Breast epithelium (tissue), 3 donors: ENCODE measurements around the gene TMEM204.

Source experiments
- CTCF ChIP-seq, 3 donors: fragments of 450-650 bp; IDR thresholded peaks; one replicate each; pipeline ENCODE4 v1.5.1; 2016 to 2017; ENCODE audit warnings: antibody characterized with exemption in 3 of 3, mild to moderate bottlenecking in 3 of 3, moderate library complexity in 3 of 3
- POLR2A ChIP-seq: fragments of 450-650 bp; IDR thresholded peaks from one replicate; pipeline ENCODE4 v1.6.1; 2016; ENCODE audit warnings: antibody characterized with exemption, mild to moderate bottlenecking, moderate library complexity
- POLR2AphosphoS5 ChIP-seq, 3 donors: sonication (generic); formaldehyde crosslinking; IDR thresholded peaks; one replicate each; pipeline ENCODE4 v1.6.1; 2017; ENCODE audit warnings: antibody characterized with exemption in 3 of 3

DNA sequence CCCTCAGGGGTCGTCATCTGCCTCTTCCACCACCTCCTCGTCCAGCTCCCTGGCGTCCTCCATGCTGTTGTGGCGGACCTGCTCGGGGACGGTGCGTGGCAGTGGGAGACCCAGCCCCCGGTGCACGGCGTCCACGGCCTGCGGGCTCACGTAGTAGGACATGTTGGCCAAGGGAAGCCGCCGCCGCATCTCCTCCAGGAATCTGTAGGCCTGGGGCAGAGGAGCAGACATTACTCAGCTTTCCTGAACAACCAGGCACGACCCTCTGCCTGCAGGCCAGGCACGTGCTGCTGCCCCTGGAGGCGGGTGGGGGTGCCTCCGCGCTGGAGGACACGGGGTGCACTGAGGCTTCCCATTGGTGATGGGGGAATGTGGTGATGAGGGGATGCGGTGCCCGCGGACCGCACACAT is 22.5 kb upstream of the TMEM204 start:
- no peak for TF ChIP-seq POLR2A
- no peak for TF ChIP-seq CTCF (IDR thresholded peaks at IDR 0.05)
- no peak for TF ChIP-seq POLR2AphosphoS5 (IDR thresholded peaks at IDR 0.05)
